ENCODE data around the gene SEMA4A.
A peak's percentile ranks its signal among the peaks of the same experiment; 100 is the strongest.
"Not testable (repeated sequence)": the region's sequence is repeated elsewhere in the genome, so short reads cannot be mapped to it uniquely, and the experiment has no call there.

SEMA4A gene

GRCh38 chr1:156153362-156153761 lies at the start of gene SEMA4A:
Gene SEMA4A (plus strand): TSS chr1:156153585. CDS start chr1:156154579, 994 bp downstream.
- DNase-seq = no peak

DNA sequence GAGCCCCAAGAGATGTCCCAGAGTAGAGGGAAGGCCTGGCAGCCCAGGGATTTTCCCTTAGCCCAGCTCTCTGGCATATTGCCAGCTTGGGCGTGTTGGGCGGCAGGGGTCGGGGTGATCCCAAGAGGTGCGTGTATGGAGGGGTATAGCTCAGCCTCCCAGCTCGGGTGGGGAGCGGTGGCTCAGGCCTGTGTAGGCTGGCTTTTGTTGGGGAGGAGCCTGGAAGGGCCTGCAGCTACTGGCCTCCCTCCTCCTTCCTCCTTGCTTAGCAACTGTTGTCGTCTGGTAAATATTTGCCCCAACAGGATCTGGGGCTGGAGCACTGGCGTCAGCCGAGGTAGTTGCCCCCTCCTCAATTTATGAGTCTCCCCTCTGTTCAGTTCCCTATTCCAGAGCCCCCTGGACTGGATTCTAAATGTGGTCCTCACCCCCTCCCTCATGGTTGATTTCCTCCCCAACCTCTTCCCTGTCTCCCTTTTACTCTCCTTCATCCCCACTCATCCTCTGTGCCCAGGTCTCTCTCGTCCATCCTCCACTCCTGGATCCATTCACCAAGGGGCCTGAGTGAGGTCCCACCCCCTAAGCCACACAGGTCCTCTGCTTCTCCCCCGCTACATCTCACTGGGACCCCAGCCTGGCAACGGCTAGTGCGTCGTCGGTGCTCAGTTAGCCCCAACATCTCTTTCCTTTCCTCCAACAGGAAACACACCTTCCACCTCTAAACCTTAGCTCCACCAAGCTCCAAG lies 49.1 kb upstream of the SEMA4A start:
- DNase-seq = no peak

GRCh38 chr1:156104861-156105832 lies 48.2 kb upstream of the SEMA4A start:
- no peak for DNase-seq

DNA sequence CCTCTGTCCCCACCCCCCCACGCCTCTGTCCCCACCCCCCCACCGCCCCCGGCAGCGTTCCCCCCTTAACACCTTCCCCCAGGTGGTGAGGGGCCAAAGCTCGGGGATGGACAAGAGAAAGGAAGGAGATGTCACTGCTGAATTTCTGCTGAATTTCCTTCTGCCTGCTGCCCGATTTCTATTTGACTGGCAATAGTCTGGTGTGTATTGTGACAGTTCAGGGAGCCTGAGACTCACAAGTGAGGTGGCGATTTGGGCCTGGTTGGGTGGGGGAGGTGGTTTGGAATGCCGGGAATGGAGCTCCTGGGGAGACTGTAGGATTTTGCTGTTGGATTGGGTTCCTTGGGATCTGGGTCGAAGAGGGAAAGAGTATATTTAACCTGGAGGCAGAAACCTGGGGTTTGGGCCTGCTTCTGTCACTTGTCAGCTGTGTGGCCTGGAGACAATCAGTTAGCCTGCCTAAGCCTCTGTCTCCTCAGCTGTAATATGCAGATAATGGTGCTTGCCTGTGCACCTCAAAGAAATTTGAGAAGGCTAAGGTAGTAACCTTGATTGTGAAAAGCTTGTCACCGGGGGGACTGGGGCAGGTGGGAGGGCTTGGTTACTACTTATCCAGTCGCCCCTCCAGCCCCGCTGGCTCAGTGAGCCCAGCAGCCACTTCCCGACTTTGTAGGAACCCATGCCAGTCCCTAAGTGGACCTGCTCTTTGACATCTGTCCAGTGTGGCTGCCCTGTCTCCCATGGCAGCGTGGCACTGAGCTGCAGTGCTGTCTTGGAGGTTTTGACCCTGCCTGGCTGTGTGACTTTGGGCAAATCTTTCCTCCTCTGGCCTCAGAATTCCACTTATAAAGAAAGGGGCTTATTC lies 46.5 kb upstream of the SEMA4A start:
- DNase-seq = no peak

- DNase-seq = no peak
Measured at GRCh38 chr1:156108057-156108456, 45.3 kb upstream of the SEMA4A start.

DNA sequence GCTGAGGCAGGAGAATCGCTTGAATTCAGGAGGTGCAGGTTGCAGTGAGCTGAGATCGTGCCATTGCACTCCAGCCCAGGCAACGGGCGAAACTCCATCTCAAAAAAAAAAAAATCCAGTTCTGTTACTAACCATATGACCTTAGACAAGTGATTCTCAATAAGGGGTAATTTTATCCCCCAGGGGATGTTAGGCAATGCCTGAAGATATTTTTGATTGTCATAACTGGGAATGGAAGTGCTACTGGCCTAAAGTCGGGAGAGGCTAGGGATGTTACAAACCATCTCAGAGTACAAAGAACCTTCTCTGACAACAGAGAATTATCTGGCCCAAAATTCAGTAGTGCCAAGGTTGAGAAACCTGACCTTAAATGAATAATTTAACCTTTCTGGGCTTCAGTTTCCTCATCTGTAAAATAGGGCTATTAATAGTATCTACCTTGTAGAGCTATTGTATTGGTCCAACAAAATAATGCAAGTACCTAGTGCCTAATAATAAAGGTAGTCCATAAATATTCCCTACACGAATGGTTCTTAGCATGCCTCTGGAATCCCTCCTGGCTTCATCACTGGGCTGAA lies 44.6 kb upstream of the SEMA4A start:
- DNase-seq = no peak

- DNase-seq = no peak
Measured at GRCh38 chr1:156110252-156110651, 43.1 kb upstream of the SEMA4A start.

GRCh38 chr1:156111355-156111962 lies 41.9 kb upstream of the SEMA4A start:
- no peak for DNase-seq

- no peak for DNase-seq
Measured at GRCh38 chr1:156112276-156113137, 40.9 kb upstream of the SEMA4A start.

DNA sequence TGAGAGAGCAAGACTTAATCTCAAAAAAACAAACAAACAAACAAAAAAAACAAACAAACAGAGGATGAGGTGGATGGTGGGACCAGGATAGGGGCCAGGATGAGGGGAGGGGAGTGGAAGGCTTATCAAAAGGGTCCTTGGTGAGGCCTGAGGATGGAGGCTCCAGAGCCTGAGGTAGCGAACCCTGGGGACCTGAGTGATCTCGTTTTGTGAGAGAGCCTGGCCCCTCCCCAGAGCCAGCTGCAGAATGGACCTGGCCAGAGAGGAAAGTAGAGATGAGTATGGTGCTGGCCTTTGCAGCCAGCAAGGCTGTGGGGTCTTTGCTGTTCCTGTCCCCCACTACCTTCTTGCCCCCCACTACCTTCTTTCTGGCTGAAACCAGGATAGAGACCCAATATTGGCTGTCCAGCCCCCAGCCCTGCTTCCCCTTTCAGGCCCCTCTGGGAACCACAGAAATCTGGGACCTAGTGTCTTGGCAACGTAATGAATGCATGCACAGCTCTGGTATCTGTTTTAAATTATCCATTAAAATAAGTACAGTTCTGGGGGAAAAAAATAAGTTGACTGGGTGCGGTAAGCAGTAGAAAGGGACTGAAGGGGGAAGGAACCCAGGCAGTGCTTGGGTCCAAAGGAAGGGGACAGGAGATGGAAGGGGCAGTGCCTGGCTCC lies 40.0 kb upstream of the SEMA4A start:
- no peak for DNase-seq

- peak; percentile 57 for DNase-seq
Measured at GRCh38 chr1:156114101-156114918, 39.1 kb upstream of the SEMA4A start, which contains the start of gene LMNA. Gene LMNA (plus strand): TSS chr1:156114711. CDS start chr1:156114919, 208 bp downstream.

DNA sequence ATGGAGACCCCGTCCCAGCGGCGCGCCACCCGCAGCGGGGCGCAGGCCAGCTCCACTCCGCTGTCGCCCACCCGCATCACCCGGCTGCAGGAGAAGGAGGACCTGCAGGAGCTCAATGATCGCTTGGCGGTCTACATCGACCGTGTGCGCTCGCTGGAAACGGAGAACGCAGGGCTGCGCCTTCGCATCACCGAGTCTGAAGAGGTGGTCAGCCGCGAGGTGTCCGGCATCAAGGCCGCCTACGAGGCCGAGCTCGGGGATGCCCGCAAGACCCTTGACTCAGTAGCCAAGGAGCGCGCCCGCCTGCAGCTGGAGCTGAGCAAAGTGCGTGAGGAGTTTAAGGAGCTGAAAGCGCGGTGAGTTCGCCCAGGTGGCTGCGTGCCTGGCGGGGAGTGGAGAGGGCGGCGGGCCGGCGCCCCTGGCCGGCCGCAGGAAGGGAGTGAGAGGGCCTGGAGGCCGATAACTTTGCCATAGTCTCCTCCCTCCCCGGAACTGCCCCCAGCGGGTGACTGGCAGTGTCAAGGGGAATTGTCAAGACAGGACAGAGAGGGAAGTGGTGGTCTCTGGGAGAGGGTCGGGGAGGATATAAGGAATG lies 38.4 kb upstream of the SEMA4A start:
- DNase-seq = no peak

- DNase-seq = no peak
Measured at GRCh38 chr1:156115514-156116374, 37.6 kb upstream of the SEMA4A start.

GRCh38 chr1:156116731-156117130 lies 36.7 kb upstream of the SEMA4A start:
- not testable (repeated sequence) for DNase-seq

- no peak for DNase-seq
Measured at GRCh38 chr1:156117414-156118176, 35.8 kb upstream of the SEMA4A start.

- no peak for DNase-seq
Measured at GRCh38 chr1:156118177-156118868, 35.1 kb upstream of the SEMA4A start.
